ENCODE measurements around the gene YIPF3.

The YIPF3 gene

GRCh38 chr6:43490523-43490939 is 26.2 kb downstream of the YIPF3 start:
- Histone ChIP-seq H3K27me3 (no peaks in the 10 kb centered on the region), H3K4me1 (peaks cover 0 to 32% (median 22%) of the 10 kb centered on the region in 4 donors), H3K9me3 (no peaks in the 10 kb centered on the region), H3K27ac (no peak overlapping the region), H3K4me3 (no peak overlapping the region), H3K36me3 (peaks cover 3 to 20% (median 9%) of the 10 kb centered on the region in 3 donors)
- TF ChIP-seq CTCF (IDR thresholded peaks at IDR 0.05), result no peak
- intact Hi-C loops (cut with DNase I; ENCODE audit: low total_unique reads), result no loop called here
- no peak for DNase-seq

DNA sequence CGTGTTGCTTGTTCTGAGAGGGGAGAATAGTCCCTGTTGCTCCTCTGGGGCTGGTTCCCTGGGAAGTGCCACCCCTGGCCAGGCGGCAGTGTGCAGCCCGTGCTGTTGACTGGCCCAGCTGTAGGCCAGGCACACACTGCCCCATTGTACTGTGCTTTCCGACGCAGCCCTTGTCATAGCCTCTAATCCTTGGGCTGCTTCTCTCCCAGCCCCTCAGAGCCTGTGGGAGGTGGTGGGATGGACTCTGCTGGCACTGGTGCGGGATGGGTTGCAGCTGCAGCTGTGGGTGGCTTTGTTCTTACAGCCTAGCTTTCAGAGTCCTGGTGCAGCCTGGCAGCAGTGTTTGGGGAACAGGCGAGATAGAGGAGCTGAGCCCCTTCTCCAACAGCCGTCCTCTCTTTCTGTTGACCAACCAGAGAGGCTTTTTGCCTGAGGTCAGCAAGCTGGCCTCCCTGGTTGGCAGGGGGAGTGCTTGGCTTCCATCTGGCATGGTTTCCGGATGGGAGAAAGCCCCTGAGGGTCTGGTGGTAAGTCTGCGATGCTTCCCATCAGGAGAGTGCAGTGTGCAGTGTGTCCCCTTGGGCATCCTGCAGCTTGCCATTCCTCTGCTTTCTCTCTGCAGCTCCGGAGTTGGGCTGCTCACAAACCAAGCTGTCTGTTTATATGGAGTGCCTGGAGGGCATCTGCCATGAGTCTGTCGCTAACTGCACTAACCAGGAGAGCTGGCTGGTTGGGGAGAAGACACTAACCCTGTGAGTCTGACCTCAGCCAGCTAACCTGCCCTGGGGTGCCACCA is 27.3 kb downstream of the YIPF3 start:
- Histone ChIP-seq H3K36me3 (peaks cover 3 to 25% (median 9%) of the 10 kb centered on the region in 3 donors), H3K27me3 (no peaks in the 10 kb centered on the region), H3K9me3 (no peaks in the 10 kb centered on the region), H3K27ac (no peak overlapping the region), H3K4me3 (no peak overlapping the region), H3K4me1 (peaks cover 0 to 24% (median 15%) of the 10 kb centered on the region in 4 donors)
- intact Hi-C loops (cut with DNase I; ENCODE audit: low total_unique reads), result no loop called here
- TF ChIP-seq CTCF (IDR thresholded peaks at IDR 0.05), result no peak
- DNase-seq, result no peak

- no peaks in the 10 kb centered on the region for H3K9me3 ChIP-seq
- no peak overlapping the region for H3K27ac ChIP-seq
- no peaks in the 10 kb centered on the region for H3K27me3 ChIP-seq
- TF ChIP-seq CTCF (IDR thresholded peaks at IDR 0.05), result no peak
- peaks cover 3 to 25% (median 9%) of the 10 kb centered on the region in 3 donors for H3K36me3 ChIP-seq
- no peak overlapping the region for H3K4me3 ChIP-seq
- intact Hi-C loops (cut with DNase I; ENCODE audit: low total_unique reads), result no loop called here
- H3K4me1 ChIP-seq, result peaks cover 0 to 24% (median 15%) of the 10 kb centered on the region in 4 donors
- no peak for DNase-seq
Observed at GRCh38 chr6:43488667-43489276, 28.0 kb downstream of the YIPF3 start.

DNA sequence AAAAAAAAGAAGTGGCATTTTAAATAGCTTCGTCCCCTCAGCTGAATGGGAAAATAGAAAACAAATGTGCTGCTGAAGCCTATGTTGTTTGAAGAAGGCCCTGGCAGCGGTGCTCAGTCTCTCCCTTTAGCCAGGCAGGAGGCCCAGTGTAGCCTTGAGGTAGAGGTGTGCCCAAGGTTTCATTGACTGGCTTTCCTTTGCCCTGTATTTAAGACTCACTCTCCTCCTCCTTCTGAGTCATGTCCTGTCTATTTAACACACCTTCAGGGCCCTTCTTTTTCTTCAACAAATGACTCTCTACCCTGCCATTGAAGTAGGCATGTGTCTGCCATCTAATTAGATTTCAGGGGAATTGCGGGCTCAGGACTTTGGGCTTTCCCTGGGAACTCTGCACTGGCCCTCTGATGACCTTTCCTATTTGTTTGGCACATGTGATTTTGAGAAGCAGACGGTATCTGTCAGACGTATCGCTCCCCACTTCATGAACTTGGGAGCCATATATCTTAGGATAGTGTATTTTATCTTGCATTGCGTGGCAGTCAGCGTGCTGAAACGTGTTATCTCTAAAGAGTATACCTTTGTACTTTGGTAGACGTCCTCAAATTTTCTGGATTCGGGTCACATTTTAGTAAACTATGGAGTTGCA is 35.0 kb downstream of the YIPF3 start:
- H3K4me1 ChIP-seq, result peaks cover 0 to 27% (median 20%) of the 10 kb centered on the region in 4 donors
- H3K4me3 ChIP-seq, result no peak overlapping the region
- intact Hi-C loops (cut with DNase I; ENCODE audit: low total_unique reads), result no loop called here
- DNase-seq, result no peak
- peaks cover 0 to 11% (median 4%) of the 10 kb centered on the region in 3 donors for H3K36me3 ChIP-seq
- no peak overlapping the region for H3K27ac ChIP-seq
- no peak for TF ChIP-seq CTCF (IDR thresholded peaks at IDR 0.05)
- H3K9me3 ChIP-seq, result no peaks in the 10 kb centered on the region
- no peaks in the 10 kb centered on the region for H3K27me3 ChIP-seq

- Histone ChIP-seq H3K27me3 (no peaks in the 10 kb centered on the region), H3K9me3 (no peaks in the 10 kb centered on the region), H3K36me3 (peaks cover 0 to 10% (median 4%) of the 10 kb centered on the region in 3 donors), H3K27ac (no peak overlapping the region), H3K4me1 (peaks cover 0 to 27% (median 20%) of the 10 kb centered on the region in 4 donors), H3K4me3 (no peak overlapping the region)
- intact Hi-C loops (cut with DNase I; ENCODE audit: low total_unique reads), result no loop called here
- TF ChIP-seq CTCF (IDR thresholded peaks at IDR 0.05), result no peak
- no peak for DNase-seq
Observed at GRCh38 chr6:43481075-43481474, 35.7 kb downstream of the YIPF3 start.
